Measurements from ENCODE around the gene ESPN.
"Not testable (repeated sequence)": the region's sequence is repeated elsewhere in the genome, so short reads cannot be mapped to it uniquely, and the experiment has no call there.

ESPN gene

DNA sequence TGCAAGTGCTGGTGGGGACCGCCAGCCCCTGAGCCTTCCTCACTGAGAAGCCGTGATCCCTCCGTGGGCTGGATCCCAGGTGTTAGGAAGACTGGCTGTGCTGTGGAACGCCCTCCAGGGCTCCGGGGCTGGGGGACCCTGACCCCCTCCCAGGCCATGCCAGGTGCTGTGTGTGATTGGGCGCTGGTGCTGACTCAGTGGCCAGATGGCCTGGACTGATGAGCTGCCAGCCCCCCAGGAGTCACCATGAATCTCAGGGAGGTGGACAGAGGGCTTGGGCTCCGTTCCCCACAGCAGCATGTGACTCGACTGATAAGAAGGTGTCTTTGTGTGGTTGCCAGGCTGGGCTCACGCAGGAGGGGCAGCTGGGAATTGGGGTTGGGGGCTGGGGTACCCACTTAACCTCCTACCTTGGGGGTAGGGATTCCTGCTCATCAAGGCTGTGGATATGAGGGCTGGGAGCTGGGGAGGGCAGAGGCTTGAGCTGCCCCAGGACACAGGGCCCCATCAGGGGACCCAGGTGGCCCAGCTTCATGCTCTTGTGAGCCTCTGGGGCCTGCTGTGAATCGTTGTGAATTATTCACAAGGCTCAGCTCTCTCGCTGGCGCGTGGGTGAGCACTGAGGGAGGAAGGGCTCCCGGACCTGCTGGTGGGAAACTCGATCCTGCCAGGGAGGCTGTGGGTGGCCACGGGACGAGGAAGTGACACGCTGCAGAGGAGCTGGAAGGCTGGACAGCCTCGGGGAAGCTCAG is 5.3 kb downstream of the ESPN start:
- not testable (repeated sequence) for DNase-seq

DNA sequence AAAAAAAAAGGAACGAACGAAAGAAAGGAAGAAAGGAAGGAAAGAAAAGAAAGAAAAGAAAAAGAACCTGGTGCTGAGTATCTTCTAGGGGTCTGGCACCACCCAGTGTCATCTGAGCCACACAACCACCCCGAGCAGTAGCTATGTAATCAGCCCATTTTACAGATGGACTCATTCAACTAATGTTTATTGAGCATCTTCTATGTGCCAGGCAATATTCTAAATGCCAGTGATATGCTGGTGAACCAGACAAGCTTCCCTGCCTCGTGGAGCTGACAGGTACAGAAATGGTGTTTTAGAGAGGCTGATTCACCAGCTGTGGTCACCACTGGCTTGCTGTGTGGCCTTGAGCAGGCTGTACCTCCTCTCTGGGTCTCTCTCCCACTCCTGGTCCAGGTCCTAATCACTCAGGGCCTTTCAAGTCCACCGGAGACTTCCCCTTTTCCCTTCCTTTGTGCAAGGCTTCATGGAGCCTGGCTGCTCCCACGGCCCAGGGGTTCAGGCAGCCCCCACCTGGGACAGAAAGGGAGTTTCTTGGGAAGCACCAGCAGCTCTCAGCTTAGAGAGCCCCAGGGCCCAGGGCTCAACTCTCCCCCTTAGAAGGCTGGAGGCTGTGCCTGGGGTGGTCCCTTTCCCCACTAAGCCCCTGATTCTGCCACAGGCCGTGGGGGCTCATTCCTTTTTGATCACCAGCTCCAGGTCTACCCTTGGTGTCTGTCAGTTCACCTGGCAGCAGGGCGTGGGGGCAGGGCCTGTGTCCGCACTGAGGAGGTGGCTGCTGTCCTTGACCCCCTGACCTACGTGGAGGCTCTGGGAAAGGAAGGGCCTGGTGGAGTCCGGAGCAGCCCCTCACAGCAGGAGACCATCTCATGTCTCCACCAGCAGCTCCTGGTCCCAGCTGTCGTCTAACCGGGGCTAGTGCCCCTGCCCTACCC is 7.3 kb downstream of the ESPN start:
- not testable (repeated sequence) for DNase-seq

DNA sequence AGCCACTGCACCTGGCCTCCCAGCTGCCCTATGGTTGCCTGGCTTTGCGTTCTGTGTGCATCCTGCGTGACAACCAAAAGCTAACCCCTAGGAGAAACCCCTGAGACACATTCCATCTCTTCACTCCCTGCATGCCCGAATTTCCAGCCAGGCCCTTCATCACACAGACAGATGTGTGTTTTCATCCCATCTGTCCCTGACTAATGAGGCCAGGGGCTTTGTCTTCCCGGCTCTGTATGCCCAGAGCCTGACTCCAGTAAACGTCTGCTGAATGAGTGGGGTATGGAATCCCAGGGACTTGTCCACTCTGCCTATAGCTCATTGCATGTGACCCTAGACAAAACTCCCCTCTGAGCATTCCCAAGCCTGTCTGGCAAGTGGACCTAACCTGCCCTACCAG is 9.6 kb downstream of the ESPN start:
- DNase-seq = no peak

- DNase-seq = no peak
Observed at GRCh38 chr1:6435129-6435528, 10.6 kb downstream of the ESPN start.

GRCh38 chr1:6435547-6435946 is 11.0 kb downstream of the ESPN start:
- no peak for DNase-seq

DNA sequence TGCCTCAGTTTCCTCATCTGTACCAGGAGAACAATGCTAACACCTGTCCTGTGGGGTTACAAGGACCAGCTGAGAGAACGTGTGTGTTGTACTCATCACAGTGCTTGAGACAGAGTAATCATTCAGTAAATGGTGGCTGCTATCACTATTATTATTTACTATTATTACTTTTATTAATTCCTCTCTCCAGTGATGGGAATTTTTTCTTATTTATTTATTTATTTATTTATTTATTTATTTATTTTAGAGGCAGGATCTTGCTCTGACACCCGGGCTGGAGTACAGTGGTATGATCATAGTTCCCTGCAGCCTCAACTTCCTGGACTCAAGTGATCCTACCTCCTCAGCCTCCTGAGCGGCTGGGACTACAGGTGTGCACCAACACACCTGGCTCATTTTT is 11.7 kb downstream of the ESPN start:
- DNase-seq = not testable (repeated sequence)

DNA sequence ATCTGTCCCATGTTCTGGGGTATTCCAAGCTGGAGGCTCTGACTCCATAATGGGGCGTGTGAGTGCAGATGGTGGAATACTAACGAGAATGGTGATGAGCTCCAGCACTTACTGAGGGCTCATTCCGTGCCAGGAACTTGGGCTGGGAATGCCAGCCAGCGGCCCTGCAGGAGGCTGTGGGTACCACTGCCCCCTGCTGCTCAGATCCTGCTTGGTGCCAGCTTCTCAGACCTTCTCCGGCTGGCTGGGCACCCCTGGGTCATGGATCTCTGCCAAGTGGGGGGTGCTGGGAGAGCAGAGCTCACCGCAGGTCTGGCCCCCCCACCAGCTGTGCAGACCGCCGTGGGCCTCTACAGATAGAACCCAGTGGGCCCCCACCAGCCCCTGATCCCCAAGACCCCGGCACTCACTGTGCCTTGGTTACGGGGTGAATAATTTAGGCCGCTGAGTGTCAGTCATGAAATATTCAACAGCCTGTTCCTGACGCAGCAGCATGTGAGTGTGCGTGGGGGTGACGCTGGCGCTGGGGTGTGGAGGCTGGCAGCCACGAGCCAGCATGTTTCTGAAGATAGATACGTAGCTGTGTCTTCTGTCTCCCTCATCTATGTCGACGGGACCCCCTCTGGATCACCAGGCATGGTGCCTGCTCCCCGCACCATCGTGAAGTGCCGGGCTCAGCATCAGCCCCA is 12.6 kb downstream of the ESPN start:
- DNase-seq = not testable (repeated sequence)

GRCh38 chr1:6438047-6438525 is 13.5 kb downstream of the ESPN start:
- peak; percentile 79 for DNase-seq

GRCh38 chr1:6440198-6441126 is 15.9 kb downstream of the ESPN start:
- DNase-seq = peak; percentile 73

- no peak for DNase-seq
Observed at GRCh38 chr1:6441586-6441985, 17.0 kb downstream of the ESPN start.

DNA sequence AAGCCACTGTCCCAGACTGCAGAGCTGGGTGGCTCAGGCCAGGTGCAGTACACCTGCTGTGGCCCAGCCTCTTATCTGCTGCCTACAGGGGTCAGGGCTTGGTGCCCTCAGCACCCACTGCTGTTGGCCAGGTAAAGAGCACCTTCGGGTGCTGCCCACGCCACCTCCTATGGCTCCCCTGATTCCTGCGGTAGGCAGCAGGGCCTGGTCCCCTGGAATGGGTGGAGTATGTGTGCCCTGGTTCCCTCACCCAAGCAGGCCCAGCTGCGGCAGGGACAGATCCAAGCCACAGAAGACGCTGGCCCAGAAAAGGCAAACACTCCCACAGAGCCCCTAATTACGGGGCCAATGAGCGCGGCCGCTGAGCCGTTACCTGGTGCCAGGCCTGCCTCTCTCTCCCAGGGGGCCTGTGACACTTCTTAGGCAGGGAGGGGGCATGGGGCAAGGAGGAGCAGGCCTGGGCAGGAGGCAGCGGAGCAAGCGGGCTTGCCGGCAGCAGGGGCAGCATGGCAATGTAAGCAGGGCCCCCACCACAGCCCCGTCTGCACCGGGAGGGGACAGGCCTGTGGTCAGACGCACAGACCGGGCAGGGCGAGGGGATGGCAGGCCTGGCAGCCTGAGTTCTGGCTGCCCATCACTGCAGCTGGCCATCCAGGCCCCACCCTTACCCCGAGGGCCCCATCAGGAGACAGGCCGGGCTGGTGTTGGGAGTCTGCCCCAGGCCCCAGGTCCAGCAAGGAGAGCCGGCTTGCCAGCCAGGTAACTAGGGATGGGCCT is 19.0 kb downstream of the ESPN start:
- no peak for DNase-seq

- no peak for DNase-seq
Observed at GRCh38 chr1:6444377-6444776, 19.8 kb downstream of the ESPN start.

- DNase-seq = peak; percentile 48
Observed at GRCh38 chr1:6445062-6445763, 20.6 kb downstream of the ESPN start.

DNA sequence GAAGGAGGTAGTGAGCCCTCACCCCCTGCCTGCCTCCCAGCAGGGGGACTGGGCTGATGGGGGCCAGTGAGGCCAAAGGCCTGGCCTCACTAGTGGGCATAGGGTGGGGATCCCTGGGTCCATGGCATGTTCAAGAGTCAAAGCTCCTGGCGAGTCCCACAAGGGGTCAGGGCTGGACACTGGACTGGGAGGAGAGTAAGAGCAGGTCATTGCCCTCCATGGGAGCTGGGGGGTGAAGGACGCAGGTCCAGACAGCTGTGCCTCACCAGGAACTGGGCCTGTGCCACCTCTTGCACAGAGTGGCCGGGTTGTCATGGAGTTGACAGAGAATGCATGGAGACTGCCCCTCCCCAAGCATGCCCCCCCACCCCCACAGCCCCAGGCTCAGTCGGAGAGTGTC is 21.4 kb downstream of the ESPN start:
- not testable (repeated sequence) for DNase-seq

DNA sequence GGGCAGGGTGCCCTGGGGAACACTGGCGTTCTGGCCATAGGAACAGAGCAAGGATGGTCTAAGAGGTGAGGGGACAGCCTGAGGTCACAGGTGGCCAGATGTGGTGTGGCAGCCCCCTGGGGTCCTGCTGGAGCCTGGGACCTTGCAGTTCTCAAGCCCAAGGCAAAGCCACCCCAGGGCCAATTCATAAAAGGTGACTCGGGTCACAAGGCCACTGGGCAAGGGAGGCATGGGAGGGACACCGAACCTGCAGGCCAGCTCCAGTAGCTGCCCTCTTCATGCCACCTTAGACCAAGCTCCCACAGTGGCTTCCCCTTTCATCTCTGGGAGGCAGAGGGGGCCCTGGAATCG is 22.1 kb downstream of the ESPN start:
- DNase-seq = no peak

DNA sequence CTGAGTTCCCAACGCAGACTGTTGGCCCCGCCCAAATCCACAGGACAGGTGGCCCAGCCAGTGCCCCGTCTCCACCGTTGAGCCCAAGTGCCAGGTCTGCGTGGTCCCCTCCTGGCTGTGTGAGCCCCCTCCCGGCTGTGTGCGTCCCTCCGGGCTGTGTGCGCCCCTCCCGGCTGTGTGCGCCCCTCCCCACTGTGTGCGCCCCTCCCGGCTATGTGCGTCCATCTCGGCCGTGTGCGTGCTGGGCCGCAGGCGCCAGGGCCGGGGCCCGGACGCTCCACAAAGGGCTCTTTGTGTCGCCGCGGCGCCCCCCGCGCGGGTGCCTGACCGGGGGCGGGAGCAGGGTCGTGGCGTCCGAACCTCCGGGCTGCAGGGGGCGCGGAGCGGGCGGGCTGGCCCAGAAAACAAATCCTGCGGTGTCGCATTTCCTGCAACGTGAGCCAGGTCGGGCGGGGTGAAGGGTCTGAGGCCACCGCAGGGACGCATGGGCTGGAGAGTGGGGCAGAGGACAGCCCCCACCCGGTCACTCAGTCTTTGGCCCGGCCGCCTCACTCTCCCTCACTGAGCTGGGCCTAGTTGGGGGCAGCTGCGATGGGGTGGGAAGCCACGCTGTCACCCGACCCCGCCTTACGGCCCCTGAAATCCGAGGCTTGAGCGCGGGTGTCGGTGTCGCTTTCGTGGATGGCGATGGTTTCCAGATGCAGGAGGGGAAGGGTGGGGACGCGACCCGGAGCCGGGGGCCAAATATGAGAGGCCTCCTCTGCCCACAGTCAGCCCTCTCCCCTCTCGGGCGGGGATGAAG is 22.6 kb downstream of the ESPN start:
- DNase-seq = no peak

- no peak for DNase-seq
Observed at GRCh38 chr1:6447818-6448748, 23.5 kb downstream of the ESPN start.

DNA sequence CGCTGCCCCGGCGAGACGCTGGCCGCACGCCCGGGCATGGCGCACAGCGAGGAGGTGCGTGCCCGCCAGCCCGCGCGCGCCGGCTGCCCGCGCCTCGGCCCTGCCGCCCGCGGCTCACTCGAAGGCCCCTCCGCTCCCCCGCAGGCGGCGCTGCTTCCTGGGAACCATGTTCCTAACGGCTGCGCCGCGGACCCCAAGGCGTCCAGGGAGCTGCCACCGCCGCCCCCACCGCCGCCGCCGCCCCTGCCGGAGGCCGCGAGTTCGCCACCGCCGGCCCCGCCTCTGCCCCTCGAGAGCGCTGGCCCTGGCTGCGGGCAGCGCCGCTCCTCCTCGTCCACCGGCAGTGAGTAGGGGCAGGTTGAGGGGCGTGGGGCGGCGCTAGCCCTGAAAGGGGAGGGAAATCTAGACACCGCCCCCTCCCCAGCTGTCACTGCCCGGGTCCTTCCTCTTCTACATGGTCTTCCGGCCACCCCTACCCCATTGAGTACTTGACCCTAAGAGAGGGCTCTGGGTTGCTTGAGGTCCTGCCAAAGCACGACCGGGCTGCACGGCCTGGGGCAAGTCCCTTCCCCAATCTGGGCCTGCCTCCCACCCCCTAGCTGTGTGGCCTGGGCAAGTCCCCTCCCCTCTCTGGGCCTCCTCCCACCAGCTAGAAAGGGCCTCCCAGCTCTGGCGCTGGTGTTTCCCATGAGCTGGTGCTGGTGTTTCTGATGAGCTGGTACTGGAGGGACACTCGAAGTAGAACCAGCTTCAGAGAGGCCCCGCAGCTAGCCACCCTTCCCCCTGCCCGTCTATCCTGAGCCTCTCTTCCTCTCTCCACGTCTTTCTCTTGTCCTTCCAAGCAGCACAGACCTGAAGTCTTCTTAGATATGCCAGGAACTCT is 24.4 kb downstream of the ESPN start:
- DNase-seq = peak; percentile 32
